Dendritic cell treated with granulocyte-macrophage colony-stimulating factor and Interleukin-4, amounts not matched to agents 40 ng/mL and 50 ng/mL, for 4 days (primary cell): Measurements from ENCODE around the gene PYGL.
"Not testable (repeated sequence)": the region's sequence is repeated elsewhere in the genome, so short reads cannot be mapped to it uniquely, and the experiment has no call there.

Experiments
- H3K27ac Mint-ChIP-seq: one replicate; pipeline ENCODE4 v1.8.0; 2022; ENCODE audit warnings: mild to moderate bottlenecking, mixed read lengths
- H3K27me3 Mint-ChIP-seq: one replicate; pipeline ENCODE4 v1.8.0; 2022; ENCODE audit warnings: mild to moderate bottlenecking, mixed read lengths
- H3K36me3 Mint-ChIP-seq: one replicate; pipeline ENCODE4 v1.8.0; 2022; ENCODE audit warnings: low read depth, mixed read lengths
- H3K4me1 Mint-ChIP-seq: one replicate; pipeline ENCODE4 v1.8.0; 2022; ENCODE audit warnings: low read depth, mixed read lengths
- H3K4me3 Mint-ChIP-seq: one replicate; pipeline ENCODE4 v1.8.0; 2022; ENCODE audit warnings: mild to moderate bottlenecking, moderate library complexity, mixed read lengths
- H3K9me3 Mint-ChIP-seq: one replicate; pipeline ENCODE4 v1.8.0; 2022; ENCODE audit warnings: mixed read lengths
- intact Hi-C: fragments of 100-400 bp; cut with micrococcal nuclease; formaldehyde crosslinking; loops from one replicate; pipeline ENCODE4 v1.15.0; 2022

The PYGL gene

DNA sequence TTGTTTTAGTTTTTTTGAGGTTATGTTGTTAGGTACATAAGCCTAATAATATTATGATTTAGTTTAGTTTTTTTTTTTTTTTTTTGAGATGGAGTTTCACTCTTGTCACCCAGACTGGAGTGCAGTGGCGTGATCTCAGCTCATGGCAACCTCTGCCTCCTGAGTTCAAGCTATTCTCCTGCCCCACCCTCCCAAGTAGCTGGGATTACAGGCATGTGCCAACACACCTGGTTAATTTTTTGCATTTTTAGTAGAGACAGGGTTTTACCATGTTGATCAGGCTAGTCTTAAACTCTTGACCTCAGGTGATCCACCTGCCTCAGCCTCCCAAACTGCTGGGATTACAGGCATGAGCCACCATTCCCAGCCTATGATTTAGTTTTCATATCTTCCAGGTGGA is 47.3 kb downstream of the PYGL start:
- intact Hi-C loops, H3K27ac Mint-ChIP-seq, H3K9me3 Mint-ChIP-seq, H3K4me3 Mint-ChIP-seq, H3K27me3 Mint-ChIP-seq, H3K4me1 Mint-ChIP-seq: not testable (repeated sequence)
- peaks cover 46% of the 10 kb centered on the region for H3K36me3 Mint-ChIP-seq

DNA sequence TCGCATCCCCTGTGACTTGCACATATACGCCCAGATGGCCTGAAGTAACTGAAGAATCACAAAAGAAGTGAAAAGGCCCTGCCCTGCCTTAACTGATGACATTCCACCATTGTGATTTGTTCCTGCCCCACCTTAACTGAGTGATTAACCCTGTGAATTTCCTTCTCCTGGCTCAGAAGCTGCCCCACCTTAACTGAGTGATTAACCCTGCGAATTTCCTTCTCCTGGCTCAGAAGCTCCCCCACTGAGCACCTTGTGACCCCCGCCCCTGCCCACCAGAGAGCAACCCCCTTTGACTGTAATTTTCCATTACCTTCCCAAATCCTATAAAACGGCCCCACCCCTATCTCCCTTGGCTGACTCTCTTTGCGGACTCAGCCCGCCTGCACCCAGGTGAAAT is 47.9 kb downstream of the PYGL start:
- peaks cover 45% of the 10 kb centered on the region for H3K36me3 Mint-ChIP-seq
- H3K4me1 Mint-ChIP-seq, H3K4me3 Mint-ChIP-seq, intact Hi-C loops, H3K27me3 Mint-ChIP-seq, H3K27ac Mint-ChIP-seq, H3K9me3 Mint-ChIP-seq: not testable (repeated sequence)

DNA sequence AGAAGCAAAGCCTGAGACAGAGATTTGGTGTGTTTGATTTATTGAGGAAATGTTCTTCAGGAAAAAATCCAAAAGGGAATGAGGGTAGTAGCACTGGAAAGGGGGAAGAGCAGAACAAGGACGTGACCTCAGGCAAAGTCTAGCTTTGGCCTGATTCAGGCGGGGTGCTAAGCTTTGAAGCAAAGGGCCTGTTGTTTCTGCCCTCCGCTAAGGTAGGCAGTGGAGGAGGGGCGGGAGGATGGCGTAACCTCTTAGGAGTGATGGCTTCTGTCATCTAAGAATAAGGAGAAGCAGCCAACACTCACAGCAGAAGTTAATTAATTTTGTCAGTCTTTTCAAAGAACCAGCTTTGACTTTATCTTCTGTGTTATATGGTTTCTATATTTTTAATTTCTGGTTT is 52.0 kb downstream of the PYGL start:
- Mint-ChIP-seq H3K9me3 (no peaks in the 10 kb centered on the region), H3K27ac (no peak overlapping the region), H3K36me3 (peaks cover 18% of the 10 kb centered on the region), H3K27me3 (no peaks in the 10 kb centered on the region), H3K4me1 (no peaks in the 10 kb centered on the region), H3K4me3 (no peak overlapping the region)
- intact Hi-C loops = no loop called here

DNA sequence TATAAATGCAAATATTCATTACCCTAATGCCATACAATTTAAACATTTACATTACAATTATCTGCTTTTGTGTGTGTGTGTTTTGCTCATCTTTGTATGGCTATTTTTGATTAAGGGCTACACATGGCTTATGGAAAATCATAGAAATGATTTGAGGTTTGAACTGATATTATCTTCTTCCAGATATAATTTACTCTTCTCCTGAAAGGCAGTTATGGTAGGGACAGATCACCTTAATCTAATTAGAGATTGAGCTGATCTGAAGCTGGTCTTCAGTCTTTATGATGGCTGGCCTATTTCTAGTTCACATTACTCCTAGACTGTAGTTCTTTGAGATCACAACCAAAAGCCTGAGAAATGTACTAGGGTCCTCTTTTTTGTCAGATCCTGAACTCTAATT is 56.8 kb downstream of the PYGL start:
- Mint-ChIP-seq H3K4me3 (no peak overlapping the region), H3K9me3 (no peaks in the 10 kb centered on the region), H3K27me3 (no peaks in the 10 kb centered on the region), H3K4me1 (no peaks in the 10 kb centered on the region), H3K36me3 (peaks cover 25% of the 10 kb centered on the region), H3K27ac (no peak overlapping the region)
- intact Hi-C loops = no loop called here

DNA sequence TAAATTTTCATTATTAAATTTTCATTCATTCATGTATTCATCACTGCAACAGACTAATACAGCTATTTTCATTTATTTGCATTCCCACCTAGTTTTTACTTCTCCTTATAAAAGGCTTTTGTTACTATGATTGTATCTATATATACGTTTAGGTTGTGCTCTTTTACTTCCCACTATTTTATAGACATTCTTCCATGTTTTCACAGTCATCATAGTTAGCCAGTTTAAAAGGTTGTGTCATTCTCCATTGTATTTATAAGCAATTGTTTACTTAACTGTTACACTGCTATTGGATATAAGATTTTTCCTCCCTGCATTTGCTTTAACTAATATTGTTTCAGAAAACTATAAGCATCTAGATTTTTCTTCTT is 60.5 kb downstream of the PYGL start:
- Mint-ChIP-seq H3K27ac (no peak overlapping the region), H3K9me3 (no peaks in the 10 kb centered on the region), H3K4me1 (no peaks in the 10 kb centered on the region), H3K4me3 (no peak overlapping the region), H3K36me3 (peaks cover 37% of the 10 kb centered on the region), H3K27me3 (no peaks in the 10 kb centered on the region)
- intact Hi-C loops = no loop called here

DNA sequence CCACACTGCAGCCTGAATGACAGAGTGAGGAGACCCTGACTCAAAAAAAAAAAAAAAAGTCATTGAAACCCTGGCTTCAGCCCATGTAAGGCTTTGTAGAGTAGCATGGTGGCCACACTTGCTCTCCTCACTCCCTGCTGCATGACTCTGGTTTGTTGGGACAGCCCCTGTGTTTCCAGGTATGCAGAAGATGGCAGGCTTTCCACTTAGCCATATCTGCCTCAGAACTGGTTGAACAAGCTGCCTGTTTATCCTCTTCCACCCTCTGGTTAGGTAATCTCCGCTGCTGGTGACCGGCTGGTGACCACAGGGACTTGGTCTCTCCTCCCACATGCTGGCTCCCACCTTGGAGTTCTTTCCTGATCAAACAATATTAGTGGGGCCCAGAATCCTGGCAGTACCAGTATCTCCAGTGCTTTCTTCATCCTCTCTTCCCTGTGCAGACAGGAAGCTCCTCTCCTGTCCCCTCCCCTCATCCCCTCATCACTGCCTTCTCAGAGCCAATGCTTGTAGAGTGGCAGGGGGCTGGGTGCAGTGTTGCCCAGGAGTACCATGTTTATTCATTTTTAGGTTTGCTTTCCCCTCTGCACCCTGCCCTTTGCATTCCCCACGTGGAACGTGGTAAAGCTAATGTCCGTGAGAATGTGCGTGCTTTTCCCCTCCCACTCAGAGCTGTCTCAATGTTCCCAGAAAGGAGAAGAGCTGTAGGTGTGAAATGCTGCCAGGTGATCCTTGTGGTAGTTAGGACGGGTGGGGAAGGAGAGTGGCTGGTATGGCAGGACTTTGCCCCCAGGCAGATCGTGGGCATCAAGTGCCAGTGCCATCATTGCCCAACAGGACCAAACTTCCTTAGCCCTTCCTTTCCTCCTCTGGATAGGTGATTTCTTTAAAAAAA is 61.1 kb downstream of the PYGL start:
- peaks cover 37% of the 10 kb centered on the region for H3K36me3 Mint-ChIP-seq
- H3K9me3 Mint-ChIP-seq = no peaks in the 10 kb centered on the region
- H3K27ac Mint-ChIP-seq = no peak overlapping the region
- no peak overlapping the region for H3K4me3 Mint-ChIP-seq
- H3K4me1 Mint-ChIP-seq = no peaks in the 10 kb centered on the region
- intact Hi-C loops = no loop called here
- no peaks in the 10 kb centered on the region for H3K27me3 Mint-ChIP-seq

DNA sequence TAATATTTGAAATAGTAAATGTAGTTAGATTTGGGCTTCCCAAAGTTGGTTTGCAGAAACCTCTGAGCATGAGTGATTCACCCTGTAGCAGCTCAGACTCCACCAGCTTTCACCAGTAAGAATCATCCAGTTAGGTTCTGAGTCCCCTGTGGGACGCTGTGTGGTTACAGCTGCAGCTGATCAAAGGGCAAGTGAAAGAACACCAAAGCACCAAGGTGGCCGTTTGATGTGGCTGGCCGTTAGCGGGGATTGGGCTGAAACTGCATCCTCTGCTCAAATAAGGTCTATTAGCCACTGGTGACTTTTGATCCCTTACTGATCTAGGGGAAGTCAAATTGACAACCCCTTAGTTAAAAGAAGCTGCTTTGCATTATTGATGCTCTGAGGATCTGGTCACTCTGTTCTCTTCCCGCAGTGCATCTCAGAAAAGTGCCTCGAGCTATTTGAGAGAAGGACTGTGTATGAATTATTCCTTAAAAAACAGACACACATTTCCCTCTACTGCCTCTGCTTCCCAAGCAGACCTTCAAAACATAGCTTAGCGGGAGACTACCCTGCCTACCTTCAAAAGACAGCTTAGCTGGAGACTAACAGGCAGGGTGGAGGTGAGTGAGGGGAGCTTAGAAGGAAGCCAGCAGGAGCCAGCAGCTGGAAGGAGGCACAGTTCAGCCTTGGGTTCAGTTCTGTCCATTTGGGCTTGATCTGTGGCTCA is 68.8 kb downstream of the PYGL start:
- Mint-ChIP-seq H3K4me3 (no peak overlapping the region), H3K36me3 (no peaks in the 10 kb centered on the region), H3K27me3 (peaks cover 26% of the 10 kb centered on the region), H3K9me3 (no peaks in the 10 kb centered on the region), H3K4me1 (peaks cover 31% of the 10 kb centered on the region), H3K27ac (no peak overlapping the region)
- intact Hi-C loops = no loop called here

DNA sequence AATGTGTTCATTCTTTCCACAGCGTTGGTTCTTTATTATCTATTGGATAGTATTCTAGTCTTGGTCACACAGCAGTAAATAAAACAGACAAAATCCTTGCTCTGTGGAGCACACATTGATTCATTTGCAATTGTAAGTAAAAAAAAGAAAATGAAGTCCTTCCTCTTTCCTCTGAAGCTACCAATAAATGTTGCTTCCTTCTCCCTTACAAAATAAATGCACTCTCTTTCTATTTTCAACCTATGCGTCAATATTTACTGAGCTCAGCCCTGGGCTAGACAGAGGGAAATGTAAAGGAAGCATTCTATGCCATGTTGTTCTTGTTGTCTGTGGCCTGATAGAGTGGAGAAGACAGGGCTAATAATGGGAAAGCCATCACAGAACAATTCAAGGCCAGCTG is 69.5 kb downstream of the PYGL start:
- no peak overlapping the region for H3K27ac Mint-ChIP-seq

DNA sequence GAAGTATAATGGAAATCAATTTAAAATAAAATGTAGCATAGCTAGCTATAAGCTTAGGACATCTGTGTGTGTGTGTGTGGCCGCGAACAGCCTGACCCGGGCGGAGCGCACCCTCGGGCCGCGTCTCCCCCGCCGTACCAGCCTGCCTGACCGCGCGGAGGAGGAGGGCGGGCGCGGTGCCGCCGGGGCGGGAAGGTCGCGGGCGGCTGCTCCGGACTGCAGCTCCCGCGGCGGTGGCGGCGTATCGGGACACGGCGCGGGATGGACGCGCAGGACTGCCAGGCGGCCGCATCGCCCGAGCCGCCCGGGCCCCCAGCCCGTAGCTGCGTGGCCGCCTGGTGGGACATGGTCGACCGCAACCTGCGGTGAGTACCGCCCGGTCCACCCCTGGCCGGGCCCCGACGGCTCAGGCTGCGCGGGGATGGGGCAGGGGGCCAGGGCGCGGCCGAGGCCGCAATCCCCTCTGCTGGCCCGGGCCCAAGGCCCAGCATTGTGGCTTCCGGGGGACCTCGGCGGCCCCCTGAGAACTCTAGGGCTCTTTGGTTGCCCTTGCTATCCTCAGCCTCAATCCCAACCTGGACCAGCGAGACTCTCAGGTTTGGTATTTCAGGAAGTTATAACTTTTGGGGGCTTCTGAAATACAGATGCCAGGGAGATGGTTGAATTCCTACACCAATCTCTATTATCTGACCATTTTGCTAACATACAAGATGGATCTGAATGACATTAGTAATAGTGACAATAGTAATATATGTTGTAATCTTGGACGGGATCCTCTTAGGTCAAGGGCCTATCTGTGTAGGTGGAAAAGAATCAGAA is 72.2 kb downstream of the PYGL start, which contains the start of gene ABHD12B:
ABHD12B (plus strand) TSS at position 140 of the 819 bp plus-strand sequence; CDS start at position 262, 122 bp downstream.
- Mint-ChIP-seq H3K36me3 (no peaks in the 10 kb centered on the region), H3K4me1 (peaks cover 32% of the 10 kb centered on the region), H3K27me3 (peaks cover 30% of the 10 kb centered on the region), H3K9me3 (no peaks in the 10 kb centered on the region), H3K4me3 (peak within 1 kb of the TSS; percentile 56), H3K27ac (peak within 1 kb of the TSS; percentile 8)
- intact Hi-C loops = no loop called here

More for the DNA sequence above, 69.5 kb downstream of the PYGL start:
- no peaks in the 10 kb centered on the region for H3K36me3 Mint-ChIP-seq
- no peaks in the 10 kb centered on the region for H3K9me3 Mint-ChIP-seq
- intact Hi-C loops = no loop called here
- H3K27me3 Mint-ChIP-seq = peaks cover 30% of the 10 kb centered on the region
- H3K4me3 Mint-ChIP-seq = no peak overlapping the region
- peaks cover 32% of the 10 kb centered on the region for H3K4me1 Mint-ChIP-seq

DNA sequence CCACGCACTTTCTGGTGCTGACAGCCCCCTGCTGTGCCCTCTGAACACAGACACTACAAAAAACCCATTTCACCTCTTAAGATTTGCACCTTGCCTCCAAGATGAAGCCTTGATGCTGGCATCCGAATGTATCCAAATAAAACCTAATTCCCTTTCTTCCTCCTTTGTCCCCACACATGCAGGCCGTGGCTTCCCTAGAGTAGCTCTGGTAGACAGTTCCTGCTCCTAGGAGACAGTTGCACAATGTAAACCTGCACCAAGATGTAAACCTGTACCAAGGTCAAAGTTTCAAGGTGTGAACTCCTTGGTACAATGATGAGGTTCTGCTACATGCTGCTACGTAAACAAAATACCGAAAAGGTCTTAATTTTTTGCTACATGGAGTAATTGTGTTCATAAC is 73.1 kb downstream of the PYGL start:
- intact Hi-C loops = no loop called here
- Mint-ChIP-seq H3K4me1 (peaks cover 32% of the 10 kb centered on the region), H3K27me3 (peaks cover 30% of the 10 kb centered on the region), H3K9me3 (no peaks in the 10 kb centered on the region), H3K27ac (peak overlapping the region; percentile 8), H3K4me3 (peak overlapping the region; percentile 56), H3K36me3 (no peaks in the 10 kb centered on the region)

DNA sequence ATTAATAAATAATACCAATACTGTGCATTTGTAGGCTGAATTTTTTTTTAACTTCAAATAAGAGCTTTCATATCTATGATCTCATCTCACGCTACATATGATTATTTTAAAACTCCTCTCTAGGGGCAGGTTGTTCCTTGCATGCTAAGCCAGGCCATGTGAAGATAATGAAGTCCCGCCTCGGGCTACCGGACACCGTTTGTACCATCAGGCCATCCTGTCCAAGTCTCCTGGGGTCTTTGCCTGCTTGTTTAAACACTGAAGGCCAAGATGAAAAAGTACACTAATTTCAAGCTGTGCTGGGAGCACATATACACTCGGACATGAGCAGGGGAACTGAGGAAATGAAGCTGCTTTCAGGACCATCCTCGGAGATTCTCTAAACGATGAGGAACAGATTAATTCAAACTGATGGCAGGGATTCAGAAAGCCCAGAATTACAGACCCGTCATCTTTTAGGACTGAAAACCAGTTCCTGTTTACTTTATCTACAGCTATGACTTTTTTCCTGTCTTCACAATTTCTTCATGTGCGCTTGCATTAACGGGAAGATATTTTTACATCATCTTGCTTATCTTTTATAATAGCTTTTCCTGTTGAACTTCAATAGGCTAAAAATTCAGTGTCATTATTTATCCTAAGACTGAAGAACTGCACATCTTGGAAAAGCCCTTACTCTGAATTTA is 78.7 kb downstream of the PYGL start:
- Mint-ChIP-seq H3K36me3 (no peaks in the 10 kb centered on the region), H3K27me3 (peaks cover 4% of the 10 kb centered on the region), H3K9me3 (no peaks in the 10 kb centered on the region), H3K4me1 (peaks cover 9% of the 10 kb centered on the region), H3K4me3 (no peak overlapping the region), H3K27ac (no peak overlapping the region)
- intact Hi-C loops = no loop called here

DNA sequence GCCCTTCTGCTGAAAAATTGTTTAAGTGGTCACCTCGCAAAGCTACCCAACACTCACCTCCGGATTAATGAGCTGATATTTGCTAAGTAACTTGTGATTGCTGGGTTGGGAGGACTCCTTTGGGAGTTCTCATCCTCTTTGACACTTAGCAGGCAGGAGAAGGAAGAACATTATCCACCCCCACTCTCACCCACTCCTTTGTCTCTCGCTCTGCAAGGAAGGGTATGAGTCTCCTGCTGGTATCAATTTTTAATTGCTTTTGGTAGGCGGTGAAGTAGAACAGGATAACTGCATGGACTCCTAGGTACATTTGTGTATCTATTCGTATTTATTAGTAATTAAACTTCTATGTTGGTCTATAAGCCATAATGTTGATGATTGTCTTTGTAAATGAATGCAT is 79.3 kb downstream of the PYGL start:
- no peaks in the 10 kb centered on the region for H3K36me3 Mint-ChIP-seq
- intact Hi-C loops = loop anchor here (5.0 kb wide), 1 partner anchor 88 kb away; no protein-coding TSS in a partner anchor

DNA sequence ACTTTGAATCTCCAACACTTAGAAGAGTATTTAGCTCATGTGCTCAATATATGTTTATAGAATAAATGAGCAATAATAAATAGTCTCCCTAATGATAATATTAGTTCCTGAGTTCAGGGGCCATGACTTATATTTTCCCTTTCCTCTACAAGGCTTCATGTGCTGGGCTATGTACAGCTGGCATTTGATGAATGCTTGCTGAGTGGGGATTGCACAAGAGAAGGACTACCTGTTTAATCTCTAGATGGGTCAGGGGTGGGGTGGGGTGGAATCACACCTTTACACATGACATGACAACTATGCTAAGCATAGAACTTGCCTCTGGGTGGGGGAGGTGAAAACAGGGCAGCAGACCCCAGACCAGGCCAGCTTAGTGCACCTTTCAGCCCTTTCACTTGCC is 80.0 kb downstream of the PYGL start:
- Mint-ChIP-seq H3K4me3 (no peak overlapping the region), H3K27ac (no peak overlapping the region), H3K27me3 (peaks cover 2% of the 10 kb centered on the region), H3K9me3 (no peaks in the 10 kb centered on the region), H3K4me1 (peaks cover 13% of the 10 kb centered on the region), H3K36me3 (no peaks in the 10 kb centered on the region)
- intact Hi-C loops = loop anchor here (5.0 kb wide), 1 partner anchor 87 kb away; no protein-coding TSS in a partner anchor

More for the DNA sequence above, 79.3 kb downstream of the PYGL start:
- Mint-ChIP-seq H3K4me3 (no peak overlapping the region), H3K27ac (no peak overlapping the region), H3K9me3 (no peaks in the 10 kb centered on the region), H3K4me1 (peaks cover 8% of the 10 kb centered on the region), H3K27me3 (no peaks in the 10 kb centered on the region)
